Naive thymus-derived CD4-positive, alpha-beta T cell (primary cell): ENCODE measurements around the gene ETS1. TPM values are rescaled to one million over a fixed set of nuclear protein-coding genes. Genes with fewer than 3 reads are reported as not detected.
A peak's percentile ranks its signal among the peaks of the same experiment; 100 is the strongest.

Experiments
- ATAC-seq: fragments of 150-1000 bp; cut with Tn5 transposase; 2 replicates; pipeline ENCODE4 v1.10.0; 2021; ENCODE audit warnings: mild to moderate bottlenecking, moderate library complexity
- CTCF ChIA-PET: fragments of 350-600 bp; sonication (Branson Sonifier 250); formaldehyde crosslinking; loops from one replicate; lab custom pipeline; 2021; ENCODE audit warnings: antibody characterized with exemption; lab: Charles Lee
- POLR2A ChIA-PET: fragments of 350-600 bp; sonication (Branson Sonifier 250); formaldehyde crosslinking; loops from one replicate; lab custom pipeline; 2021; ENCODE audit warnings: antibody characterized with exemption, inconsistent platforms; lab: Charles Lee
- DNase-seq, 9 donors: peaks; one replicate each; pipeline versions ENCODE4 v3.0.0 to v3.0.0-alpha.2; 2020 to 2022; ENCODE audit warnings: mixed read lengths in 1 of 9
- H3K27ac ChIP-seq: one replicate; pipeline ENCODE4 v1.7.0; 2013; ENCODE audit warnings: mild to moderate bottlenecking, low read depth, low read length, moderate library complexity
- H3K27me3 ChIP-seq, 2 donors: one replicate each; pipeline ENCODE4 v1.7.0; 2013; ENCODE audit warnings: low read length in 2 of 2, mild to moderate bottlenecking in 2 of 2, moderate library complexity in 2 of 2; ENCODE audit not compliant: control insufficient read depth in 2 of 2, insufficient read depth in 2 of 2
- H3K36me3 ChIP-seq, 3 experiments: 1 replicate in 2 of 3; 2 replicates in 1 of 3; pipeline ENCODE4 v1.7.0; 2013; ENCODE audit warnings: low read length in 3 of 3, mild to moderate bottlenecking in 3 of 3, moderate library complexity in 1 of 3; ENCODE audit not compliant: insufficient read depth in 3 of 3, control insufficient read depth in 2 of 3
- H3K4me1 ChIP-seq, 2 donors: one replicate each; pipeline ENCODE4 v1.7.0; 2013; ENCODE audit warnings: low read length in 2 of 2, mild to moderate bottlenecking in 2 of 2, moderate library complexity in 1 of 2; ENCODE audit not compliant: control insufficient read depth in 2 of 2, insufficient read depth in 2 of 2
- H3K4me3 ChIP-seq: 2 replicates; pipeline ENCODE4 v1.7.0; 2013; ENCODE audit warnings: mild to moderate bottlenecking, low read length
- H3K9me3 ChIP-seq, 3 experiments: 1 replicate in 2 of 3; 2 replicates in 1 of 3; pipeline ENCODE4 v1.7.0; 2013; ENCODE audit warnings: low read length in 3 of 3; ENCODE audit not compliant: control insufficient read depth in 2 of 3
- H3K27ac Mint-ChIP-seq, 9 donors: one replicate each; pipeline ENCODE4 v1.8.0; 2020 to 2022; ENCODE audit warnings: mixed read lengths in 9 of 9, mild to moderate bottlenecking in 8 of 9, moderate library complexity in 5 of 9, inconsistent platforms in 2 of 9
- H3K27me3 Mint-ChIP-seq, 5 donors: one replicate each; pipeline ENCODE4 v1.8.0; 2021 to 2022; ENCODE audit warnings: mixed read lengths in 5 of 5, mild to moderate bottlenecking in 1 of 5
- H3K36me3 Mint-ChIP-seq, 5 donors: one replicate each; pipeline ENCODE4 v1.8.0; 2020 to 2022; ENCODE audit warnings: mixed read lengths in 5 of 5, mild to moderate bottlenecking in 3 of 5, inconsistent platforms in 1 of 5
- H3K4me1 Mint-ChIP-seq, 7 donors: one replicate each; pipeline ENCODE4 v1.8.0; 2020 to 2022; ENCODE audit warnings: mixed read lengths in 7 of 7, mild to moderate bottlenecking in 3 of 7, inconsistent platforms in 1 of 7
- H3K4me3 Mint-ChIP-seq, 10 donors: one replicate each; pipeline ENCODE4 v1.8.0; 2020 to 2022; ENCODE audit warnings: mild to moderate bottlenecking in 10 of 10, mixed read lengths in 10 of 10, moderate library complexity in 6 of 10, inconsistent platforms in 2 of 10
- H3K9me3 Mint-ChIP-seq, 11 donors: one replicate each; pipeline ENCODE4 v1.8.0; 2020 to 2022; ENCODE audit warnings: mixed read lengths in 11 of 11, mild to moderate bottlenecking in 4 of 11, inconsistent platforms in 1 of 11, moderate library complexity in 1 of 11
- intact Hi-C, 2 donors: fragments of 100-400 bp; cut with micrococcal nuclease; formaldehyde crosslinking; loops; one replicate each; pipeline ENCODE4 v1.15.1; 2023
- polyA plus RNA-seq, 2 donors: library from polyadenylated mRNA; unstranded; fragments of 300-500 nt; fragmentation: Illumina TruSeq; gene quantifications; one replicate each; pipeline ENCODE4 v1.2.3, GENCODE V29; 2021
- total RNA-seq, 6 experiments: library from RNA in 5 of 6; stranded (reverse) in 5 of 6; gene quantifications; 1 replicate in 5 of 6; 2 replicates in 1 of 6; pipeline ENCODE4 v1.2.3 and lab custom pipeline; 2021 to 2026

ETS1 gene
- total and polyA plus RNA-seq, 7 experiments from 2014 or later = 514 to 871 (median 676) TPM

- peak overlapping the region in 9 of 10 donors; percentile 12 to 74 (median 34) for H3K4me3 Mint-ChIP-seq
- H3K36me3 Mint-ChIP-seq = peaks cover 0 to 8% (median 0%) of the 10 kb centered on the region in 5 donors
- no peaks in the 10 kb centered on the region for H3K36me3 ChIP-seq
- ATAC-seq = no peak
- peaks cover 0 to 23% (median 2%) of the 10 kb centered on the region in 11 donors for H3K9me3 Mint-ChIP-seq
- H3K27ac Mint-ChIP-seq = peak overlapping the region in 3 of 9 donors; percentile 6 to 48 (median 38)
- H3K27ac ChIP-seq = no peak overlapping the region
- no peaks in the 10 kb centered on the region for H3K9me3 ChIP-seq
- DNase-seq = no peak
- H3K4me3 ChIP-seq = no peak overlapping the region
- H3K4me1 ChIP-seq = peaks cover 0 to 18% of the 10 kb centered on the region in 2 donors
- CTCF ChIA-PET = no interaction called here
- POLR2A ChIA-PET = interaction anchor here (1.0 kb wide), 1 partner anchor 21 kb away, joined by 3 read pairs; no protein-coding TSS in a partner anchor
- no peaks in the 10 kb centered on the region for H3K27me3 Mint-ChIP-seq
- intact Hi-C loops = loop anchor here in 1 of 2 donors (2.0 kb wide), 2 partner anchors 19 to 35 kb away; no protein-coding TSS in a partner anchor
- peaks cover 20 to 50% (median 36%) of the 10 kb centered on the region in 7 donors for H3K4me1 Mint-ChIP-seq
- no peaks in the 10 kb centered on the region for H3K27me3 ChIP-seq
Observed at GRCh38 chr11:128575174-128575960, 12.0 kb downstream of the ETS1 start.

- Mint-ChIP-seq H3K27me3 (no peaks in the 10 kb centered on the region), H3K27ac (peak overlapping the region in 3 of 9 donors; percentile 13 to 48 (median 38)), H3K4me3 (peak overlapping the region in 6 of 10 donors; percentile 17 to 74 (median 36)), H3K9me3 (peaks cover 0 to 23% (median 2%) of the 10 kb centered on the region in 11 donors), H3K4me1 (peaks cover 14 to 45% (median 28%) of the 10 kb centered on the region in 7 donors), H3K36me3 (peaks cover 0 to 4% (median 0%) of the 10 kb centered on the region in 5 donors)
- Histone ChIP-seq H3K27ac (no peak overlapping the region), H3K27me3 (no peaks in the 10 kb centered on the region), H3K36me3 (no peaks in the 10 kb centered on the region), H3K4me1 (peaks cover 0 to 18% of the 10 kb centered on the region in 2 donors), H3K9me3 (no peaks in the 10 kb centered on the region), H3K4me3 (no peak overlapping the region)
- DNase-seq (no peak), ATAC-seq (no peak)
- intact Hi-C loops = loop anchor here in 1 of 2 donors (2.0 kb wide), 2 partner anchors 18 to 36 kb away; no protein-coding TSS in a partner anchor
- ChIA-PET CTCF (interaction anchor here (0.7 kb wide), 1 partner anchor 50 kb away, joined by 4 read pairs; no protein-coding TSS in a partner anchor), POLR2A (interaction anchor here (0.6 to 1.4 kb wide), 5 partner anchors 21 to 54 kb away, joined by 3 to 6 read pairs (median 4); no protein-coding TSS in a partner anchor)
Observed at GRCh38 chr11:128574576-128575011, 12.8 kb downstream of the ETS1 start.

GRCh38 chr11:128573638-128574037 is 13.7 kb downstream of the ETS1 start:
- peaks cover 0 to 22% of the 10 kb centered on the region in 2 donors for H3K4me1 ChIP-seq
- no peak overlapping the region for H3K27ac Mint-ChIP-seq
- peaks cover 14 to 54% (median 36%) of the 10 kb centered on the region in 7 donors for H3K4me1 Mint-ChIP-seq
- CTCF ChIA-PET = interaction anchor here (0.7 kb wide), 1 partner anchor 30 kb away, joined by 3 read pairs; no protein-coding TSS in a partner anchor
- DNase-seq (no peak), ATAC-seq (no peak)
- intact Hi-C loops = loop anchor here in 1 of 2 donors (2.0 kb wide), 2 partner anchors 17 to 37 kb away; no protein-coding TSS in a partner anchor
- no peak overlapping the region for H3K4me3 Mint-ChIP-seq
- H3K9me3 Mint-ChIP-seq = peaks cover 0 to 23% (median 2%) of the 10 kb centered on the region in 11 donors
- H3K27me3 ChIP-seq = no peaks in the 10 kb centered on the region
- H3K27ac ChIP-seq = no peak overlapping the region
- POLR2A ChIA-PET = interaction anchor here (0.6 to 1.4 kb wide), 4 partner anchors 30 to 53 kb away, joined by 3 to 6 read pairs (median 4); no protein-coding TSS in a partner anchor
- no peaks in the 10 kb centered on the region for H3K27me3 Mint-ChIP-seq
- H3K36me3 ChIP-seq = no peaks in the 10 kb centered on the region
- H3K36me3 Mint-ChIP-seq = peaks cover 0 to 4% (median 0%) of the 10 kb centered on the region in 5 donors
- no peaks in the 10 kb centered on the region for H3K9me3 ChIP-seq
- H3K4me3 ChIP-seq = no peak overlapping the region

GRCh38 chr11:128572965-128573364 is 14.4 kb downstream of the ETS1 start:
- H3K9me3 Mint-ChIP-seq = peaks cover 0 to 23% (median 2%) of the 10 kb centered on the region in 11 donors
- H3K36me3 Mint-ChIP-seq = peaks cover 0 to 4% (median 0%) of the 10 kb centered on the region in 5 donors
- Histone ChIP-seq H3K27me3 (no peaks in the 10 kb centered on the region), H3K9me3 (no peaks in the 10 kb centered on the region), H3K27ac (no peak overlapping the region), H3K4me3 (no peak overlapping the region), H3K4me1 (peaks cover 0 to 28% of the 10 kb centered on the region in 2 donors), H3K36me3 (no peaks in the 10 kb centered on the region)
- no peaks in the 10 kb centered on the region for H3K27me3 Mint-ChIP-seq
- intact Hi-C loops = no loop called here
- ChIA-PET CTCF (interaction anchor here (0.7 kb wide), 1 partner anchor 29 kb away, joined by 3 read pairs; no protein-coding TSS in a partner anchor), POLR2A (interaction anchor here (0.6 to 1.4 kb wide), 4 partner anchors 23 to 99 kb away, joined by 3 to 6 read pairs (median 4); no protein-coding TSS in a partner anchor)
- no peak overlapping the region for H3K4me3 Mint-ChIP-seq
- peaks cover 14 to 59% (median 42%) of the 10 kb centered on the region in 7 donors for H3K4me1 Mint-ChIP-seq
- DNase-seq (no peak), ATAC-seq (no peak)
- peak overlapping the region in 1 of 9 donors; percentile 13 for H3K27ac Mint-ChIP-seq

- CTCF ChIA-PET = no interaction called here
- no peak for ATAC-seq
- H3K9me3 ChIP-seq = no peaks in the 10 kb centered on the region
- intact Hi-C loops = no loop called here
- no peaks in the 10 kb centered on the region for H3K36me3 ChIP-seq
- no peak for DNase-seq
- Mint-ChIP-seq H3K27ac (no peak overlapping the region), H3K4me1 (peaks cover 14 to 49% (median 35%) of the 10 kb centered on the region in 7 donors), H3K36me3 (peaks cover 0 to 4% (median 0%) of the 10 kb centered on the region in 5 donors), H3K4me3 (no peak overlapping the region), H3K27me3 (no peaks in the 10 kb centered on the region), H3K9me3 (peaks cover 0 to 23% (median 2%) of the 10 kb centered on the region in 11 donors)
- H3K27ac ChIP-seq = no peak overlapping the region
- peaks cover 0 to 27% of the 10 kb centered on the region in 2 donors for H3K4me1 ChIP-seq
- POLR2A ChIA-PET = no interaction called here
- no peak overlapping the region for H3K4me3 ChIP-seq
- no peaks in the 10 kb centered on the region for H3K27me3 ChIP-seq
Observed at GRCh38 chr11:128570632-128571031, 16.7 kb downstream of the ETS1 start.

GRCh38 chr11:128569291-128569690 is 18.1 kb downstream of the ETS1 start:
- Mint-ChIP-seq H3K4me3 (no peak overlapping the region), H3K27ac (peak overlapping the region in 2 of 9 donors; percentile 42 to 58), H3K27me3 (no peaks in the 10 kb centered on the region), H3K9me3 (peaks cover 0 to 15% (median 2%) of the 10 kb centered on the region in 11 donors), H3K4me1 (peaks cover 5 to 35% (median 22%) of the 10 kb centered on the region in 7 donors), H3K36me3 (peaks cover 0 to 4% (median 0%) of the 10 kb centered on the region in 5 donors)
- ChIA-PET CTCF (no interaction called here), POLR2A (interaction anchor here (0.6 kb wide), 2 partner anchors 49 to 288 kb away, joined by 3 to 5 read pairs; no protein-coding TSS in a partner anchor)
- ATAC-seq (no peak), DNase-seq (no peak)
- Histone ChIP-seq H3K27ac (no peak overlapping the region), H3K9me3 (no peaks in the 10 kb centered on the region), H3K36me3 (no peaks in the 10 kb centered on the region), H3K4me1 (peaks cover 0 to 14% of the 10 kb centered on the region in 2 donors), H3K27me3 (no peaks in the 10 kb centered on the region), H3K4me3 (no peak overlapping the region)
- intact Hi-C loops = loop anchor here in 1 of 2 donors (2.0 kb wide), 1 partner anchor 18 kb away; no protein-coding TSS in a partner anchor
